ENCODE data around the gene PRDM4. TPM values are rescaled to one million over a fixed set of nuclear protein-coding genes. Genes with fewer than 3 reads are reported as not detected.

PRDM4 gene
- total and polyA plus RNA-seq, 2 of the 13 experiments (the other 11 are each of a cell fraction or from before 2014, with no cell fraction given), result 9.9 to 15.3 TPM

- no peak overlapping the region for H2AFZ ChIP-seq (ENCODE audit: low read length)
- intact Hi-C loops (cut with micrococcal nuclease; ENCODE audit: unreplicated experiment), result no loop called here
- no peak overlapping the region for H3K27ac ChIP-seq (ENCODE audit: extremely low read length, insufficient read depth, low read length)
- H3K4me2 ChIP-seq (ENCODE audit: low read depth, low read length), result no peak overlapping the region
- no peaks in the 10 kb centered on the region for H4K20me1 ChIP-seq (ENCODE audit: insufficient read depth, low read length)
- H3K9ac ChIP-seq (ENCODE audit: insufficient read depth, low read depth, low read length), result no peak overlapping the region
- POLR2A ChIA-PET, result no interaction called here
- DNase-seq (ENCODE audit: low spot score), result peak; percentile 71
- in situ Hi-C loops (cut with HindIII; ENCODE audit: extremely low pct_ligation_motif_present, low pct_unique_long_range_greater_than_20kb), result no loop called here
- no peak for FAIRE-seq
- WGBS (ENCODE audit: low lambda C conversion rate), result 10% methylated on average over 3 of the region's 3 CpGs
- peaks cover 38% of the 10 kb centered on the region for H3K4me1 ChIP-seq (ENCODE audit: insufficient read depth, low read length)
- no peaks in the 10 kb centered on the region for H3K27me3 ChIP-seq (ENCODE audit: control insufficient read depth in 1 of 2, insufficient read depth in 2 of 2, low read length in 2 of 2)
- no peaks in the 10 kb centered on the region for H3K36me3 ChIP-seq (replicated peaks in 1 of 2; ENCODE audit: control insufficient read depth in 1 of 2, insufficient read depth in 2 of 2, low read length in 2 of 2)
- CTCF ChIA-PET (ENCODE audit: low intra/inter-chr PET ratio, low total read pairs), result no interaction called here
- no peak for TF ChIP-seq ZNF12 (CRISPR knock-in tag; IDR thresholded peaks at IDR 0.05)
- TF ChIP-seq, protein P1, sequence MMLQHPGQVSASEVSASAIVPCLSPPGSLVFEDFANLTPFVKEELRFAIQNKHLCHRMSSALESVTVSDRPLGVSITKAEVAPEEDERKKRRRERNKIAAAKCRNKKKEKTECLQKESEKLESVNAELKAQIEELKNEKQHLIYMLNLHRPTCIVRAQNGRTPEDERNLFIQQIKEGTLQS (CRISPR knock-in tag; IDR thresholded peaks at IDR 0.05), result peak; percentile 76
- TF ChIP-seq ZBTB21 (CRISPR knock-in tag; IDR thresholded peaks at IDR 0.05), result peak; percentile 81
- no peak for TF ChIP-seq FOXA1 (IDR thresholded peaks at IDR 0.05)
- TF ChIP-seq FOXA1 (CRISPR knock-in tag; IDR thresholded peaks at IDR 0.05), result 0 out of 2 replicates have a peak, but pooled peaks have one; percentile 26
- peak; percentile 55 for TF ChIP-seq ATF7 (IDR thresholded peaks at IDR 0.05)
- no peak for TF ChIP-seq ATF7 (CRISPR knock-in tag; IDR thresholded peaks at IDR 0.05)
- H3K79me2 ChIP-seq (ENCODE audit: insufficient read depth, low read length), result no peaks in the 10 kb centered on the region
- ATAC-seq, result no peak
- no peak overlapping the region for H3K4me3 ChIP-seq (replicated peaks in 1 of 3; ENCODE audit: insufficient read depth in 1 of 3, low read depth in 2 of 3, low read length in 3 of 3)
- H3K9me3 ChIP-seq (ENCODE audit: low read length), result 0 out of 2 replicates have a peak, but pooled peaks cover 6% of the 10 kb centered on the region
- no TSS peak for BruUV-seq (replicated peaks)
Measured at GRCh38 chr12:107794451-107794850, 33.5 kb upstream of the PRDM4 start.

GRCh38 chr12:107791465-107792089 lies 30.6 kb upstream of the PRDM4 start:
- H3K4me1 ChIP-seq (ENCODE audit: insufficient read depth, low read length), result peaks cover 38% of the 10 kb centered on the region
- H4K20me1 ChIP-seq (ENCODE audit: insufficient read depth, low read length), result no peaks in the 10 kb centered on the region
- H3K27me3 ChIP-seq (ENCODE audit: control insufficient read depth in 1 of 2, insufficient read depth in 2 of 2, low read length in 2 of 2), result no peaks in the 10 kb centered on the region
- H3K9me3 ChIP-seq (ENCODE audit: low read length), result 0 out of 2 replicates have a peak, but pooled peaks cover 6% of the 10 kb centered on the region
- H3K27ac ChIP-seq (ENCODE audit: extremely low read length, insufficient read depth, low read length), result no peak overlapping the region
- POLR2A ChIA-PET, result no interaction called here
- TF ChIP-seq SOX6 (IDR thresholded peaks at IDR 0.05) (no peak), SOX6 (CRISPR knock-in tag; IDR thresholded peaks at IDR 0.05) (no peak), ERF (CRISPR knock-in tag; IDR thresholded peaks at IDR 0.05) (no peak), NFE2L2 (IDR thresholded peaks at IDR 0.05; ENCODE audit: low read length) (no peak), ZMAT5 (CRISPR knock-in tag; IDR thresholded peaks at IDR 0.05; ENCODE audit: borderline replicate concordance, low read depth) (no peak), ZNF550 (CRISPR knock-in tag; IDR thresholded peaks at IDR 0.05; ENCODE audit: borderline replicate concordance) (no peak)
- CTCF ChIA-PET (ENCODE audit: low intra/inter-chr PET ratio, low total read pairs), result no interaction called here
- H3K4me2 ChIP-seq (ENCODE audit: low read depth, low read length), result no peak overlapping the region
- DNase-seq (ENCODE audit: low spot score) (no peak), FAIRE-seq (no peak), ATAC-seq (no peak)
- H3K79me2 ChIP-seq (ENCODE audit: insufficient read depth, low read length), result no peaks in the 10 kb centered on the region
- H3K36me3 ChIP-seq (replicated peaks in 1 of 2; ENCODE audit: control insufficient read depth in 1 of 2, insufficient read depth in 2 of 2, low read length in 2 of 2), result no peaks in the 10 kb centered on the region
- intact Hi-C loops (cut with micrococcal nuclease; ENCODE audit: unreplicated experiment), result no loop called here
- in situ Hi-C loops (cut with HindIII; ENCODE audit: extremely low pct_ligation_motif_present, low pct_unique_long_range_greater_than_20kb), result no loop called here
- no peak overlapping the region for H3K9ac ChIP-seq (ENCODE audit: insufficient read depth, low read depth, low read length)
- no peak overlapping the region for H2AFZ ChIP-seq (ENCODE audit: low read length)
- 71% methylated on average over 1 of the region's 1 CpG for WGBS (ENCODE audit: low lambda C conversion rate)
- BruUV-seq (replicated peaks), result no TSS peak
- H3K4me3 ChIP-seq (replicated peaks in 1 of 3; ENCODE audit: insufficient read depth in 1 of 3, low read depth in 2 of 3, low read length in 3 of 3), result no peak overlapping the region
